K562 (cell line): ENCODE data around the gene BTBD10. TPM values are rescaled to one million over a fixed set of nuclear protein-coding genes. Genes with fewer than 3 reads are reported as not detected.

Experiments used
- BHLHE40 ChIP-seq: IDR thresholded peaks from 2 replicates; pipeline ENCODE4 v1.6.1; 2011; ENCODE audit warnings: low read length, improper control_type of control experiment
- ETS2 ChIP-seq: IDR thresholded peaks from 2 replicates; pipeline ENCODE4 v1.6.1; 2016; ENCODE audit warnings: borderline replicate concordance, missing genetic modification characterization, mild to moderate bottlenecking, moderate library complexity, missing compliant biosample characterization; ENCODE audit not compliant: poor library complexity, severe bottlenecking
- GABPB1 ChIP-seq: sonication (generic); formaldehyde crosslinking; IDR thresholded peaks from 2 replicates; pipeline ENCODE4 v1.8.0; 2022; ENCODE audit warnings: mild to moderate bottlenecking, missing genetic modification reagents
- HLTF ChIP-seq: fragments of 450-650 bp; IDR thresholded peaks from 2 replicates; pipeline ENCODE4 v1.6.1; 2016
- MCM7 ChIP-seq, 2 experiments: fragments of 450-650 bp; IDR thresholded peaks; 2 replicates each; pipeline ENCODE4 v1.6.1; 2016 to 2018
- NFE2 ChIP-seq: IDR thresholded peaks from 2 replicates; pipeline ENCODE4 v1.6.1; 2014; ENCODE audit warnings: antibody characterized with exemption, low read depth
- NR2C2 ChIP-seq, 2 experiments: fragments of 200-800 bp in 1 of 2; sonication (Bioruptor generic) in 1 of 2; sonication (generic) in 1 of 2; formaldehyde crosslinking in 1 of 2; IDR thresholded peaks; 2 replicates each; pipeline versions ENCODE4 v1.6.1 to v1.8.0; 2016 to 2022; ENCODE audit warnings: mild to moderate bottlenecking in 1 of 2, missing compliant biosample characterization in 1 of 2, missing genetic modification characterization in 1 of 2, missing genetic modification reagents in 1 of 2
- PRDM10 ChIP-seq: fragments of 450-650 bp; IDR thresholded peaks from 2 replicates; pipeline ENCODE4 v1.6.1; 2018; ENCODE audit not compliant: partially characterized antibody
- RBM25 ChIP-seq: fragments of 200-400 bp; formaldehyde crosslinking; IDR thresholded peaks from 2 replicates; pipeline ENCODE4 v1.6.1; 2018; ENCODE audit warnings: low read length, low read depth, moderate library complexity; ENCODE audit not compliant: severe bottlenecking
- SIX5 ChIP-seq, 2 experiments: IDR thresholded peaks; 2 replicates each; pipeline ENCODE4 v1.6.1; 2011; ENCODE audit warnings: low read length in 2 of 2, borderline replicate concordance in 1 of 2, low read depth in 1 of 2, mild to moderate bottlenecking in 1 of 2, moderate library complexity in 1 of 2; ENCODE audit not compliant: insufficient read depth in 1 of 2
- TEAD2 ChIP-seq: fragments of 450-650 bp; IDR thresholded peaks from 2 replicates; pipeline ENCODE4 v1.6.1; 2016; ENCODE audit warnings: missing genetic modification characterization, control low read depth, missing compliant biosample characterization
- TFE3 ChIP-seq: fragments of 450-650 bp; formaldehyde crosslinking; IDR thresholded peaks from 2 replicates; pipeline ENCODE4 v1.4.0; 2020; ENCODE audit warnings: mild to moderate bottlenecking, mixed read lengths
- ZBTB11 ChIP-seq, 3 experiments: fragments of 200-800 bp in 1 of 3; fragments of 250-450 bp in 1 of 3; fragments of 450-650 bp in 1 of 3; sonication (Bioruptor Pico) in 1 of 3; sonication (Bioruptor generic) in 1 of 3; formaldehyde crosslinking in 1 of 3; IDR thresholded peaks; 2 replicates each; pipeline versions ENCODE4 v1.6.1 to v1.8.0; 2016 to 2022; ENCODE audit warnings: mild to moderate bottlenecking in 2 of 3, missing genetic modification characterization in 2 of 3, missing compliant biosample characterization in 1 of 3, moderate library complexity in 1 of 3
- ZEB2 ChIP-seq: fragments of 450-650 bp; IDR thresholded peaks from 2 replicates; pipeline ENCODE4 v1.6.1; 2016
- ZNF12 ChIP-seq: sonication (generic); formaldehyde crosslinking; IDR thresholded peaks from 2 replicates; pipeline ENCODE4 v1.4.0; 2020; ENCODE audit warnings: mild to moderate bottlenecking, missing genetic modification reagents
- ZNF655 ChIP-seq: fragments of 250-450 bp; sonication (Bioruptor Pico); IDR thresholded peaks from 2 replicates; pipeline ENCODE4 v1.5.0; 2021
- ZNF668 ChIP-seq: fragments of 250-450 bp; sonication (Bioruptor Pico); IDR thresholded peaks from 2 replicates; pipeline ENCODE4 v1.8.0; 2022; ENCODE audit warnings: mild to moderate bottlenecking, inconsistent platforms
- polyA plus RNA-seq, 8 experiments: library from polyadenylated mRNA; depleted of rRNA in 4 of 8; stranded (reverse) in 5 of 8; unstranded in 3 of 8; fragments of >200 nt; fragmentation: Nextera tagmentation in 2 of 8; fragmentation: Illumina TruSeq in 1 of 8; extraction: Ambion mirVana in 2 of 8; extraction: Trizol in 1 of 8; gene quantifications; 2 replicates each; pipeline versions ENCODE4 v1.2.1 to v1.2.3, GENCODE V29; 2011 to 2014; ENCODE audit warnings: inconsistent platforms in 1 of 8, missing spikeins in 1 of 8
- total RNA-seq, 7 experiments: library from RNA; depleted of rRNA in 6 of 7; stranded (reverse); fragments of >200 nt in 6 of 7; fragmentation: Illumina TruSeq in 2 of 7; extraction: Trizol in 2 of 7; gene quantifications; 2 replicates each; pipeline versions ENCODE4 v1.2.1 to v1.2.3, GENCODE V29; 2011 to 2021; ENCODE audit warnings: low replicate concordance in 1 of 7

The BTBD10 gene
- total and polyA plus RNA-seq, 9 of the 15 experiments (the other 6 are each of a cell fraction or from before 2014, with no cell fraction given): 11.6 to 22.8 (median 16.3) TPM

GRCh38 chr11:13338427-13339069 lies 124.5 kb downstream of the BTBD10 start (continued):
- TF ChIP-seq ZBTB11 (CRISPR knock-in tag; IDR thresholded peaks at IDR 0.05) (no peak), HLTF (no peak), TEAD2 (no peak), RBM25 (peak; percentile 89), BHLHE40 (0 out of 2 replicates have a peak, but pooled peaks have one; percentile 5), ZNF12 (no peak), ZNF668 (no peak), GABPB1 (CRISPR knock-in tag) (no peak), ZNF655 (CRISPR knock-in tag) (no peak), NR2C2 (CRISPR knock-in tag; IDR thresholded peaks at IDR 0.05) (no peak), NR2C2 (tag; IDR thresholded peaks at IDR 0.05) (no peak), PRDM10 (peak; percentile 55), ZEB2 (no peak), TFE3 (no peak), ETS2 (no peak), NFE2 (peak; percentile 84), MCM7 (IDR thresholded peaks at IDR 0.05) (no peak), SIX5 (IDR thresholded peaks at IDR 0.05; ENCODE audit: borderline replicate concordance in 1 of 2, insufficient read depth in 1 of 2, low read depth in 1 of 2, low read length in 2 of 2) (no peak)
